Measurements from ENCODE around the gene LRP5.

DNA sequence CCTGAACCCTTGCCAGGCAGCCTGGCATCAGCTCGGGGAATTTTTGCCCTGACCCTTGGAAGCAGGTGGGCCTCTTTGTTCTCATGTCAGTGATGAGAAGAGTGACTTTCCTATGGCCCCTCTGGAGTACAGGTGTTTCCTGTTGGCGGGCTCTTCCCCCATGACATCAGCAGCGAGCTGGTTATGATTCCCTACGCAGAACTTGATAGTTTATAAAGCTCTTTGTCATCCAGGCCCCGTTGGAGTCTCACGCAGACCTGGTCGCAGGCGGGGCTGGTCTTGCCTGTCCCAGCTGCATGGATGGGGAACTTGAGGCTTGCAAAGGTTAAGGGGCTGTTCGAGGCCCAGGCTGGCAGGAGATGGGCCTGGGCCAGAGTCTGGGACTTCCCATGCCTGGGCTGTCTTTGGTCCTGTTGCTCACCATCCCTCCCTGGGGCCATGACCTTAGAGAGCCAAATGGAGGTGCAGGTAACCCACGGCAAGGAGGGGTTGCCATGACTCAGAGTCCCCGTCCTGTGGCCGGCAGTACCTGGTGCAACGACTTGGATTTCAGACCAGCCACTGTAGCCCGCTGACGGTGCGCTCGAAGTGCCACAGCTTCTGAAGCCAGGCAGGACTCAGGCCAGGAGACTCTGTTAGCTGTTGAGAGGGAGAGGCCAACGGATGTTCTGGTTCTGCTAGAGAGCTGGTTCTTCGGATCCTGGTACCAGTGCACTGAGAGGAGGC lies 102.3 kb downstream of the LRP5 start:
- TF ChIP-seq EZH2phosphoT487 (conservative IDR thresholded peaks at IDR 0.05; ENCODE audit: low read length), result no peak
- TF ChIP-seq, protein P1, sequence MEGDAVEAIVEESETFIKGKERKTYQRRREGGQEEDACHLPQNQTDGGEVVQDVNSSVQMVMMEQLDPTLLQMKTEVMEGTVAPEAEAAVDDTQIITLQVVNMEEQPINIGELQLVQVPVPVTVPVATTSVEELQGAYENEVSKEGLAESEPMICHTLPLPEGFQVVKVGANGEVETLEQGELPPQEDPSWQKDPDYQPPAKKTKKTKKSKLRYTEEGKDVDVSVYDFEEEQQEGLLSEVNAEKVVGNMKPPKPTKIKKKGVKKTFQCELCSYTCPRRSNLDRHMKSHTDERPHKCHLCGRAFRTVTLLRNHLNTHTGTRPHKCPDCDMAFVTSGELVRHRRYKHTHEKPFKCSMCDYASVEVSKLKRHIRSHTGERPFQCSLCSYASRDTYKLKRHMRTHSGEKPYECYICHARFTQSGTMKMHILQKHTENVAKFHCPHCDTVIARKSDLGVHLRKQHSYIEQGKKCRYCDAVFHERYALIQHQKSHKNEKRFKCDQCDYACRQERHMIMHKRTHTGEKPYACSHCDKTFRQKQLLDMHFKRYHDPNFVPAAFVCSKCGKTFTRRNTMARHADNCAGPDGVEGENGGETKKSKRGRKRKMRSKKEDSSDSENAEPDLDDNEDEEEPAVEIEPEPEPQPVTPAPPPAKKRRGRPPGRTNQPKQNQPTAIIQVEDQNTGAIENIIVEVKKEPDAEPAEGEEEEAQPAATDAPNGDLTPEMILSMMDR (IDR thresholded peaks at IDR 0.05; ENCODE audit: insufficient read depth, low read length, poor library complexity, severe bottlenecking), result no peak
